Activated CD4-positive, alpha-beta T cell treated with anti-CD3 and anti-CD28 coated beads, Interleukin-2, amount 10 ng/mL, durations not matched to agents 24 days and 14 days (primary cell): ENCODE measurements around the gene RALB. TPM values are rescaled to one million over a fixed set of nuclear protein-coding genes. Genes with fewer than 3 reads are reported as not detected.
"Not testable (repeated sequence)": the region's sequence is repeated elsewhere in the genome, so short reads cannot be mapped to it uniquely, and the experiment has no call there.

Experiments
- DNase-seq: peaks from one replicate; pipeline ENCODE4 v3.0.0; 2022
- H3K27ac Mint-ChIP-seq: one replicate; pipeline ENCODE4 v1.8.0; 2022; ENCODE audit warnings: mild to moderate bottlenecking, mixed read lengths
- H3K27me3 Mint-ChIP-seq: one replicate; pipeline ENCODE4 v1.8.0; 2022; ENCODE audit warnings: mixed read lengths
- H3K36me3 Mint-ChIP-seq: one replicate; pipeline ENCODE4 v1.8.0; 2022; ENCODE audit warnings: low read depth, mild to moderate bottlenecking, mixed read lengths
- H3K4me1 Mint-ChIP-seq: one replicate; pipeline ENCODE4 v1.8.0; 2021; ENCODE audit warnings: mixed read lengths
- H3K4me3 Mint-ChIP-seq: one replicate; pipeline ENCODE4 v1.8.0; 2022; ENCODE audit warnings: mild to moderate bottlenecking, moderate library complexity, mixed read lengths
- H3K9me3 Mint-ChIP-seq: one replicate; pipeline ENCODE4 v1.8.0; 2021; ENCODE audit warnings: mixed read lengths
- intact Hi-C: fragments of 100-400 bp; cut with micrococcal nuclease; formaldehyde crosslinking; loops from one replicate; pipeline ENCODE4 v1.15.1; 2023
- total RNA-seq: library from RNA; stranded (reverse); gene quantifications from 2 replicates; pipeline ENCODE4 v1.2.3, GENCODE V29; 2022

The RALB gene
- total RNA-seq, 1 donor from 2014 or later = 80.0 TPM

- Mint-ChIP-seq H3K4me3 (peak overlapping the region; percentile 98), H3K4me1 (peaks cover 70% of the 10 kb centered on the region), H3K27me3 (no peaks in the 10 kb centered on the region), H3K27ac (peak overlapping the region; percentile 99), H3K36me3 (peaks cover 34% of the 10 kb centered on the region), H3K9me3 (no peaks in the 10 kb centered on the region)
- intact Hi-C loops = loop anchor here (5.0 kb wide), 3 partner anchors 218 to 863 kb away; partner anchors contain the start of genes C2orf76, DBI, EPB41L5 and TMEM177
- no peak for DNase-seq
These were observed 21.9 kb upstream of the RALB start for GRCh38 chr2:120230515-120231471.

- H3K4me1 Mint-ChIP-seq = peaks cover 64% of the 10 kb centered on the region
- no peaks in the 10 kb centered on the region for H3K9me3 Mint-ChIP-seq
- intact Hi-C loops = loop anchor here (5.0 kb wide), 3 partner anchors 219 to 864 kb away; partner anchors contain the start of genes C2orf76, DBI, EPB41L5 and TMEM177
- no peaks in the 10 kb centered on the region for H3K27me3 Mint-ChIP-seq
- H3K27ac Mint-ChIP-seq = peak overlapping the region; percentile 99
- H3K4me3 Mint-ChIP-seq = peak overlapping the region; percentile 98
- peaks cover 34% of the 10 kb centered on the region for H3K36me3 Mint-ChIP-seq
- no peak for DNase-seq
These were observed 21.1 kb upstream of the RALB start for GRCh38 chr2:120231564-120231973.

GRCh38 chr2:120231974-120232635 is 20.5 kb upstream of the RALB start:
- H3K36me3 Mint-ChIP-seq = peaks cover 32% of the 10 kb centered on the region
- intact Hi-C loops = loop anchor here (1.0 to 5.0 kb wide), 10 partner anchors 9 to 865 kb away; partner anchors contain the start of genes C2orf76, DBI, EPB41L5 and RALB
- peak; percentile 95 for DNase-seq
- no peaks in the 10 kb centered on the region for H3K27me3 Mint-ChIP-seq
- peaks cover 61% of the 10 kb centered on the region for H3K4me1 Mint-ChIP-seq
- H3K27ac Mint-ChIP-seq = peak overlapping the region; percentile 99
- no peaks in the 10 kb centered on the region for H3K9me3 Mint-ChIP-seq
- H3K4me3 Mint-ChIP-seq = peak overlapping the region; percentile 98

GRCh38 chr2:120233292-120233691 is 19.4 kb upstream of the RALB start:
- H3K4me3 Mint-ChIP-seq = peak overlapping the region; percentile 98
- peaks cover 59% of the 10 kb centered on the region for H3K4me1 Mint-ChIP-seq
- DNase-seq = no peak
- H3K9me3 Mint-ChIP-seq = no peaks in the 10 kb centered on the region
- intact Hi-C loops = loop anchor here (2.0 to 5.0 kb wide), 4 partner anchors 28 to 866 kb away; partner anchors contain the start of genes C2orf76, DBI, EPB41L5 and TMEM177
- peak overlapping the region; percentile 99 for H3K27ac Mint-ChIP-seq
- peaks cover 24% of the 10 kb centered on the region for H3K36me3 Mint-ChIP-seq
- H3K27me3 Mint-ChIP-seq = no peaks in the 10 kb centered on the region

- Mint-ChIP-seq H3K4me1 (peaks cover 44% of the 10 kb centered on the region), H3K36me3 (peaks cover 10% of the 10 kb centered on the region)
- H3K4me3 Mint-ChIP-seq, intact Hi-C loops, H3K27me3 Mint-ChIP-seq, H3K9me3 Mint-ChIP-seq, DNase-seq, H3K27ac Mint-ChIP-seq: not testable (repeated sequence)
These were observed 17.5 kb upstream of the RALB start for GRCh38 chr2:120235158-120235557.

- DNase-seq = no peak
- Mint-ChIP-seq H3K36me3 (peaks cover 7% of the 10 kb centered on the region), H3K9me3 (no peaks in the 10 kb centered on the region), H3K4me1 (peaks cover 42% of the 10 kb centered on the region), H3K27me3 (no peaks in the 10 kb centered on the region), H3K27ac (no peak overlapping the region), H3K4me3 (no peak overlapping the region)
- intact Hi-C loops = no loop called here
These were observed 17.0 kb upstream of the RALB start for GRCh38 chr2:120235681-120236080.

GRCh38 chr2:120236316-120236715 is 16.3 kb upstream of the RALB start:
- peaks cover 1% of the 10 kb centered on the region for H3K36me3 Mint-ChIP-seq
- H3K4me1 Mint-ChIP-seq = peaks cover 37% of the 10 kb centered on the region
- no peaks in the 10 kb centered on the region for H3K27me3 Mint-ChIP-seq
- no peaks in the 10 kb centered on the region for H3K9me3 Mint-ChIP-seq
- no peak overlapping the region for H3K27ac Mint-ChIP-seq
- intact Hi-C loops = no loop called here
- no peak overlapping the region for H3K4me3 Mint-ChIP-seq
- DNase-seq = no peak

- intact Hi-C loops = no loop called here
These were observed 15.9 kb upstream of the RALB start for GRCh38 chr2:120236791-120237190.

GRCh38 chr2:120237491-120237902 is 15.2 kb upstream of the RALB start:
- Mint-ChIP-seq H3K36me3 (peaks cover 2% of the 10 kb centered on the region), H3K4me1 (peaks cover 33% of the 10 kb centered on the region), H3K27me3 (no peaks in the 10 kb centered on the region), H3K27ac (no peak overlapping the region), H3K9me3 (no peaks in the 10 kb centered on the region), H3K4me3 (no peak overlapping the region)
- no peak for DNase-seq
- intact Hi-C loops = no loop called here

More at GRCh38 chr2:120236791-120237190, 15.9 kb upstream of the RALB start:
- Mint-ChIP-seq H3K9me3 (no peaks in the 10 kb centered on the region), H3K4me1 (peaks cover 36% of the 10 kb centered on the region), H3K36me3 (peaks cover 1% of the 10 kb centered on the region), H3K27me3 (no peaks in the 10 kb centered on the region), H3K27ac (no peak overlapping the region), H3K4me3 (no peak overlapping the region)
- DNase-seq = no peak

- H3K36me3 Mint-ChIP-seq = peaks cover 7% of the 10 kb centered on the region
- no peak overlapping the region for H3K27ac Mint-ChIP-seq
- H3K4me1 Mint-ChIP-seq = peaks cover 23% of the 10 kb centered on the region
- peaks cover 6% of the 10 kb centered on the region for H3K9me3 Mint-ChIP-seq
- H3K4me3 Mint-ChIP-seq = no peak overlapping the region
- intact Hi-C loops = no loop called here
- H3K27me3 Mint-ChIP-seq = no peaks in the 10 kb centered on the region
- DNase-seq = no peak
These were observed 13.7 kb upstream of the RALB start for GRCh38 chr2:120238728-120239487.

GRCh38 chr2:120239488-120240287 is 13.0 kb upstream of the RALB start:
- DNase-seq = no peak
- Mint-ChIP-seq H3K27me3 (no peaks in the 10 kb centered on the region), H3K36me3 (peaks cover 10% of the 10 kb centered on the region), H3K27ac (no peak overlapping the region), H3K4me3 (no peak overlapping the region), H3K9me3 (peaks cover 12% of the 10 kb centered on the region), H3K4me1 (peaks cover 17% of the 10 kb centered on the region)
- intact Hi-C loops = no loop called here

GRCh38 chr2:120240901-120241429 is 11.7 kb upstream of the RALB start:
- H3K9me3 Mint-ChIP-seq = peaks cover 12% of the 10 kb centered on the region
- DNase-seq = no peak
- peaks cover 10% of the 10 kb centered on the region for H3K36me3 Mint-ChIP-seq
- H3K27me3 Mint-ChIP-seq = no peaks in the 10 kb centered on the region
- peaks cover 16% of the 10 kb centered on the region for H3K4me1 Mint-ChIP-seq
- no peak overlapping the region for H3K4me3 Mint-ChIP-seq
- intact Hi-C loops = no loop called here
- peak overlapping the region; percentile 13 for H3K27ac Mint-ChIP-seq
